Measurements from ENCODE around the gene FNDC3A.

Gene FNDC3A

GRCh38 chr13:48975101-48975855 lies 434 bp upstream of the FNDC3A start:
- no peaks in the 10 kb centered on the region for H3K9me2 ChIP-seq (replicated peaks; ENCODE audit: insufficient read depth, low read length)
- no peaks in the 10 kb centered on the region for H3K36me3 ChIP-seq (replicated peaks; ENCODE audit: insufficient read depth, low read length)
- H2AFZ ChIP-seq (ENCODE audit: low read length) = peak overlapping the region; percentile 67
- peak overlapping the region; percentile 66 for H3K4me2 ChIP-seq (ENCODE audit: low read depth, low read length)
- peaks cover 11% of the 10 kb centered on the region for H3K4me1 ChIP-seq (ENCODE audit: low read length)
- H3K79me2 ChIP-seq (ENCODE audit: low read length) = peaks cover 38% of the 10 kb centered on the region
- H3K27ac ChIP-seq (ENCODE audit: low read length) = peak overlapping the region; percentile 95
- H3K9ac ChIP-seq (ENCODE audit: low read length) = peak overlapping the region; percentile 77
- H3K9me3 ChIP-seq (replicated peaks; ENCODE audit: insufficient read depth, low read length) = no peaks in the 10 kb centered on the region
- H4K20me1 ChIP-seq (ENCODE audit: insufficient read depth, low read length) = no peaks in the 10 kb centered on the region
- H3K4me3 ChIP-seq (ENCODE audit: low read length) = peak overlapping the region; percentile 67
- no peaks in the 10 kb centered on the region for H3K27me3 ChIP-seq (replicated peaks; ENCODE audit: insufficient read depth, low read length)
- TF ChIP-seq EZH2 (optimal IDR thresholded peaks at IDR 0.05; ENCODE audit: low read depth, low read length) = no peak
- TF ChIP-seq EZH2phosphoT487 (IDR thresholded peaks at IDR 0.05; ENCODE audit: low read length) = no peak
- TF ChIP-seq CTCF (IDR thresholded peaks at IDR 0.05; ENCODE audit: low read length) = no peak
- H3F3A ChIP-seq (ENCODE audit: insufficient read depth, low read length) = peaks cover 32% of the 10 kb centered on the region
- peak; percentile 48 for DNase-seq

GRCh38 chr13:48976576-48977285 lies 1.0 kb downstream of the FNDC3A start:
- Histone ChIP-seq H4K20me1 (ENCODE audit: insufficient read depth, low read length) (no peaks in the 10 kb centered on the region), H3K9me3 (replicated peaks; ENCODE audit: insufficient read depth, low read length) (no peaks in the 10 kb centered on the region), H2AFZ (ENCODE audit: low read length) (no peak overlapping the region), H3K36me3 (replicated peaks; ENCODE audit: insufficient read depth, low read length) (no peaks in the 10 kb centered on the region), H3K9me2 (replicated peaks; ENCODE audit: insufficient read depth, low read length) (no peaks in the 10 kb centered on the region), H3K27me3 (replicated peaks; ENCODE audit: insufficient read depth, low read length) (no peaks in the 10 kb centered on the region), H3K27ac (ENCODE audit: low read length) (peak overlapping the region; percentile 95), H3K4me1 (ENCODE audit: low read length) (peaks cover 19% of the 10 kb centered on the region), H3K9ac (ENCODE audit: low read length) (peak overlapping the region; percentile 90), H3F3A (ENCODE audit: insufficient read depth, low read length) (peaks cover 39% of the 10 kb centered on the region), H3K79me2 (ENCODE audit: low read length) (peaks cover 52% of the 10 kb centered on the region), H3K4me3 (ENCODE audit: low read length) (peak overlapping the region; percentile 74), H3K4me2 (ENCODE audit: low read depth, low read length) (peak overlapping the region; percentile 35; the same call in 1 of the 2 replicates)
- DNase-seq = peak; percentile 83
- TF ChIP-seq EZH2phosphoT487 (IDR thresholded peaks at IDR 0.05; ENCODE audit: low read length) (no peak), EZH2 (optimal IDR thresholded peaks at IDR 0.05; ENCODE audit: low read depth, low read length) (no peak), CTCF (IDR thresholded peaks at IDR 0.05; ENCODE audit: low read length) (no peak)

GRCh38 chr13:48977286-48977625 lies 1.5 kb downstream of the FNDC3A start:
- Histone ChIP-seq H3K9me3 (replicated peaks; ENCODE audit: insufficient read depth, low read length) (no peaks in the 10 kb centered on the region), H3K4me2 (ENCODE audit: low read depth, low read length) (peak overlapping the region; percentile 35; the same call in 1 of the 2 replicates), H2AFZ (ENCODE audit: low read length) (no peak overlapping the region), H3K27ac (ENCODE audit: low read length) (peak overlapping the region; percentile 95), H3K9ac (ENCODE audit: low read length) (peak overlapping the region; percentile 90), H3F3A (ENCODE audit: insufficient read depth, low read length) (peaks cover 39% of the 10 kb centered on the region), H3K4me1 (ENCODE audit: low read length) (peaks cover 18% of the 10 kb centered on the region), H3K36me3 (replicated peaks; ENCODE audit: insufficient read depth, low read length) (no peaks in the 10 kb centered on the region), H3K9me2 (replicated peaks; ENCODE audit: insufficient read depth, low read length) (no peaks in the 10 kb centered on the region), H3K27me3 (replicated peaks; ENCODE audit: insufficient read depth, low read length) (no peaks in the 10 kb centered on the region), H3K79me2 (ENCODE audit: low read length) (peaks cover 57% of the 10 kb centered on the region), H3K4me3 (ENCODE audit: low read length) (peak overlapping the region; percentile 74), H4K20me1 (ENCODE audit: insufficient read depth, low read length) (no peaks in the 10 kb centered on the region)
- TF ChIP-seq CTCF (IDR thresholded peaks at IDR 0.05; ENCODE audit: low read length) (no peak), EZH2phosphoT487 (IDR thresholded peaks at IDR 0.05; ENCODE audit: low read length) (no peak), EZH2 (optimal IDR thresholded peaks at IDR 0.05; ENCODE audit: low read depth, low read length) (no peak)
- no peak for DNase-seq

All from MM.1S (cell line).